Mammary epithelial cell (primary cell): ENCODE measurements around the gene UNC13B.

Experiments
- EZH2 ChIP-seq: IDR thresholded peaks from 2 replicates; pipeline ENCODE4 v1.6.1; 2012; ENCODE audit warnings: low read length, inconsistent platforms, borderline replicate concordance
- TF ChIP-seq, protein P1 (sequence below), 2 donors: IDR thresholded peaks in 1 of 2; conservative IDR thresholded peaks in 1 of 2; 2 replicates each; pipeline ENCODE4 v1.5.1; 2011 to 2012; ENCODE audit warnings: inconsistent platforms in 2 of 2, low read length in 2 of 2, mild to moderate bottlenecking in 2 of 2, control low read depth in 1 of 2, low read depth in 1 of 2; ENCODE audit not compliant: insufficient read depth in 1 of 2; ENCODE audit errors: extremely low read depth in 1 of 2

DNA sequence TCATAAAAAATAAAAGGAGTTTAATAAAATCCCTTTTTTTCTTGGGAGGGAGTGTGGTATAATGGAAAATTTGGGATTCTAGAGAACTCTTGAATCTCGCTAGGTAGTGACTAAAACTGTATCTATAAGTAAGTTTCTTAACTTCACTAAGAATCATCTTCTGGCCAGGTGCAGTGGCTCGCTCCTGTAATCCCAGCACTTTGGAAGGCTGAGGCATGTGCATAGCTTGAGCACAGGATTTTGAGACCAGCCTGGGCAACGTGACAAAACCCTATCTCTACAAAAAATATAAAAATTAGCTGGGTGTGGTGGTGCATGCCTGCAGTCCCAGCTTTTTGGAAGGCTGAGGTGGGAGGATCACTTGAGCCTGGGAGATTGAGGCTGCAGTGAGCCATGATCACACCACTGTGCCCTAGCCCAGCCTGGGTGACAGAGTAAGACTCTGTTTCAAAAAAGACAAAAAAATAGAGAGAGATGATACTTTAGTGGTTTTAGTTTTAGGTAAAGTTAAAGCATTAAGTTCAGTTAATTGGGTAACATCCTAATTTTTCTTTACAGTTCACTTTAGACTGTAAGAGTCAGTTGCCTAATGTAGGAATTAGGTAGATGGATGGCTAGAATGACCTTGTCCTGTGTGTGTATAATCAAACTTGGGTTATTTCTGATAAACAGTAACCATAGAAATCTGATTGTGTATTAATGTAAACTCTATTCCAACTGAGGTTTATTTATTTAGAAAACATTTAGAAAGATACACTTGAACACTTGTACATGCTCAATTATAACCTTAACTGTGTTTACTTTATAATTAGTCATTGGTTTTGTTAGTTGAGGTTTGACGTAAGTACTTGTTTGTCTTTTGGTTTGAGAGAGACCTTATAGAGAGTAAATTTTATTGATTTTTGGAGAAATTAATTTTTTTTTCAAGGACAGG, 17.8 kb downstream of the UNC13B start:
- TF ChIP-seq, protein P1, sequence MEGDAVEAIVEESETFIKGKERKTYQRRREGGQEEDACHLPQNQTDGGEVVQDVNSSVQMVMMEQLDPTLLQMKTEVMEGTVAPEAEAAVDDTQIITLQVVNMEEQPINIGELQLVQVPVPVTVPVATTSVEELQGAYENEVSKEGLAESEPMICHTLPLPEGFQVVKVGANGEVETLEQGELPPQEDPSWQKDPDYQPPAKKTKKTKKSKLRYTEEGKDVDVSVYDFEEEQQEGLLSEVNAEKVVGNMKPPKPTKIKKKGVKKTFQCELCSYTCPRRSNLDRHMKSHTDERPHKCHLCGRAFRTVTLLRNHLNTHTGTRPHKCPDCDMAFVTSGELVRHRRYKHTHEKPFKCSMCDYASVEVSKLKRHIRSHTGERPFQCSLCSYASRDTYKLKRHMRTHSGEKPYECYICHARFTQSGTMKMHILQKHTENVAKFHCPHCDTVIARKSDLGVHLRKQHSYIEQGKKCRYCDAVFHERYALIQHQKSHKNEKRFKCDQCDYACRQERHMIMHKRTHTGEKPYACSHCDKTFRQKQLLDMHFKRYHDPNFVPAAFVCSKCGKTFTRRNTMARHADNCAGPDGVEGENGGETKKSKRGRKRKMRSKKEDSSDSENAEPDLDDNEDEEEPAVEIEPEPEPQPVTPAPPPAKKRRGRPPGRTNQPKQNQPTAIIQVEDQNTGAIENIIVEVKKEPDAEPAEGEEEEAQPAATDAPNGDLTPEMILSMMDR (conservative IDR thresholded peaks at IDR 0.05 in 1 of 2, IDR thresholded peaks at IDR 0.05 in 1 of 2; ENCODE audit: extremely low read depth in 1 of 2, insufficient read depth in 1 of 2, low read depth in 1 of 2, low read length in 2 of 2), result no peak
- no peak for TF ChIP-seq EZH2
